Gastrocnemius medialis (tissue), 4 donors: Measurements from ENCODE around the gene ROBO1.

Experiments
- POLR2A ChIP-seq, 2 donors: fragments of 450-650 bp; IDR thresholded peaks; one replicate each; pipeline ENCODE4 v1.6.1; 2017; ENCODE audit warnings: antibody characterized with exemption in 2 of 2, mild to moderate bottlenecking in 2 of 2, moderate library complexity in 2 of 2
- TF ChIP-seq, protein P1 (sequence below), 5 experiments: fragments of 450-650 bp in 3 of 5; fragments of 200-600 bp in 2 of 5; sonication (generic) in 2 of 5; IDR thresholded peaks in 4 of 5; conservative IDR thresholded peaks in 1 of 5; 1 replicate in 4 of 5; 2 replicates in 1 of 5; pipeline ENCODE4 v1.5.1; 2016 to 2019; ENCODE audit warnings: antibody characterized with exemption in 5 of 5, mild to moderate bottlenecking in 3 of 5, moderate library complexity in 3 of 5

- TF ChIP-seq, protein P1, sequence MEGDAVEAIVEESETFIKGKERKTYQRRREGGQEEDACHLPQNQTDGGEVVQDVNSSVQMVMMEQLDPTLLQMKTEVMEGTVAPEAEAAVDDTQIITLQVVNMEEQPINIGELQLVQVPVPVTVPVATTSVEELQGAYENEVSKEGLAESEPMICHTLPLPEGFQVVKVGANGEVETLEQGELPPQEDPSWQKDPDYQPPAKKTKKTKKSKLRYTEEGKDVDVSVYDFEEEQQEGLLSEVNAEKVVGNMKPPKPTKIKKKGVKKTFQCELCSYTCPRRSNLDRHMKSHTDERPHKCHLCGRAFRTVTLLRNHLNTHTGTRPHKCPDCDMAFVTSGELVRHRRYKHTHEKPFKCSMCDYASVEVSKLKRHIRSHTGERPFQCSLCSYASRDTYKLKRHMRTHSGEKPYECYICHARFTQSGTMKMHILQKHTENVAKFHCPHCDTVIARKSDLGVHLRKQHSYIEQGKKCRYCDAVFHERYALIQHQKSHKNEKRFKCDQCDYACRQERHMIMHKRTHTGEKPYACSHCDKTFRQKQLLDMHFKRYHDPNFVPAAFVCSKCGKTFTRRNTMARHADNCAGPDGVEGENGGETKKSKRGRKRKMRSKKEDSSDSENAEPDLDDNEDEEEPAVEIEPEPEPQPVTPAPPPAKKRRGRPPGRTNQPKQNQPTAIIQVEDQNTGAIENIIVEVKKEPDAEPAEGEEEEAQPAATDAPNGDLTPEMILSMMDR (IDR thresholded peaks at IDR 0.05 in 4 of 5, conservative IDR thresholded peaks at IDR 0.05 in 1 of 5) = no peak
- no peak for TF ChIP-seq POLR2A (IDR thresholded peaks at IDR 0.05)
These were observed 16.1 kb downstream of the ROBO1 start for GRCh38 chr3:79751703-79752102.
